GM12801 (cell line): ENCODE results near the gene CHST9.

ENCODE experiments used
- TF ChIP-seq, protein P1 (sequence below): IDR thresholded peaks from one replicate; pipeline ENCODE4 v1.5.1; 2011; ENCODE audit warnings: control low read depth; ENCODE audit not compliant: insufficient read length; ENCODE audit errors: extremely low read depth

The CHST9 gene

DNA sequence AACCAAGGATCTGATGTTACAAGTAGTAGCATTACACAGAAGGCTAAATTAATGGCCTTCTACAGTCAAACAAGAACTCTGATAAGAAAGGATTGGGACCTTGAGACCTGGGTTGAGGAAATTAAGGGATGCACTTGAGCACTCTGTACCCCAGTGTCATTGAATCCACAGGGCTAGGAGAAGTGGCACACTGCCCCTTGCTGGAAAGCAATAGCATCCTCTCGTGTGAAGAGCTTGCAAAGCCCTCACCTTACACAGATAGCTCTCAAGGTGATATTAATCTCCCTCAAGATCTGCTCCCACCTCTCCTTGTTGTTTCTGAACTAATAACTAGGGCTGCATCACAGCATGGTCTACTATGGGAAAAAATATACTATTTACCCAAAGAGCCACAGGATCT, 26.5 kb upstream of the CHST9 start:
- TF ChIP-seq, protein P1, sequence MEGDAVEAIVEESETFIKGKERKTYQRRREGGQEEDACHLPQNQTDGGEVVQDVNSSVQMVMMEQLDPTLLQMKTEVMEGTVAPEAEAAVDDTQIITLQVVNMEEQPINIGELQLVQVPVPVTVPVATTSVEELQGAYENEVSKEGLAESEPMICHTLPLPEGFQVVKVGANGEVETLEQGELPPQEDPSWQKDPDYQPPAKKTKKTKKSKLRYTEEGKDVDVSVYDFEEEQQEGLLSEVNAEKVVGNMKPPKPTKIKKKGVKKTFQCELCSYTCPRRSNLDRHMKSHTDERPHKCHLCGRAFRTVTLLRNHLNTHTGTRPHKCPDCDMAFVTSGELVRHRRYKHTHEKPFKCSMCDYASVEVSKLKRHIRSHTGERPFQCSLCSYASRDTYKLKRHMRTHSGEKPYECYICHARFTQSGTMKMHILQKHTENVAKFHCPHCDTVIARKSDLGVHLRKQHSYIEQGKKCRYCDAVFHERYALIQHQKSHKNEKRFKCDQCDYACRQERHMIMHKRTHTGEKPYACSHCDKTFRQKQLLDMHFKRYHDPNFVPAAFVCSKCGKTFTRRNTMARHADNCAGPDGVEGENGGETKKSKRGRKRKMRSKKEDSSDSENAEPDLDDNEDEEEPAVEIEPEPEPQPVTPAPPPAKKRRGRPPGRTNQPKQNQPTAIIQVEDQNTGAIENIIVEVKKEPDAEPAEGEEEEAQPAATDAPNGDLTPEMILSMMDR = no peak

DNA sequence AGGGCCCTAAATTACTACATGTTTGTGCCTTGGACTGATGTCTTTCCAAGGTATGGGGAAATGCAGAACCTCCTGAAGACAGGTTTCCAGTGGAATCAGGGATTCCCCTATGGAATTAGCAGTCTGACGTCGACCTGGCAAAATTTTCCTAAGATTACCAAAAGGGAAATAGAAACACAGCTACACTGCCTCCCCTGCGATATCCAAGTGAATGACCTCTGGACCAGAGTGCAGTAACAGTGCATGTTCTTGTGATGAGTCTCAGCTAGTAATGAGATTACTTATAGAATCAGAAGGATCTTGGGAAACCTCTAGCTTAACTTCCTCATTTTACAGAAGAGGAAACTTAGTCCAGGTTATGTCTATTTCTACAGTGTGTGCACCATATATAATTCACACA, 21.3 kb upstream of the CHST9 start:
- TF ChIP-seq, protein P1 = no peak

DNA sequence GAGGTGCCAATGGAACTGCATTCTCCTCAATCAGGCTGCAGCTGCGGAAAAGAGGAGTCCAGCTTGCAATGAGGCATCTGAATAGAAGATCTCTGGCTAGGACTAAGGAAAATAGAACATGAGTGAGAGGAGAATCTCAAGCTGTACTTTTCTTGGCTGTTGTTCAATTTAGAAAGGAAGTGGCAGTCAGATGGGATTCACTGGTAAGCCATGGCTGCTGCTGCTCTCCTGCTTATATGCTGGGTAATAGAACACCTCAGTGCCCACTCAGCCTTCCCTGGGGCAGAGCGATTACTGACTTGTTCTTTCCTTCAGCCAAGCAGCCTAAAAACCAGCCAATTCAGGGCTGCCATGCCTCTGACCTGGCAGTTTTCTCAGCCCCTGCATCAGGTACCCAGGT, 17.6 kb upstream of the CHST9 start:
- TF ChIP-seq, protein P1 = no peak

DNA sequence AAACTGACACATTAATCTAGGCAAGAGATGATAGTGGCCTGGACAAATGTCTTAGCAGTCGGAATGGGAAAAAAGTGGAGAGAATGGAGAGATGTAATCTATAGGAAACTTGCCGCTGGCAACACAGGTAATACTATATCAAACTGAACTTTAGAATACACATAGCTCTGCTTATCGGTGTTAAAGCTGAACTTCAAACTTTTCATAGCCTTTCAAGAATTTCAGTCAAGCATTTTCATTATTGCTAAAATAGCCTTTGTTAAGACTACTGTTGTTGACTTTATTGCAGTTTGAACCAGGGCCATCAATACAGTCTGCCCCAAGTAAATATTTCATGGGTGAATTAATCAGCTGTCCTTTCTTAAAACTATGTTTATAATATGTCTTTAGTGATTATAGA, 12.9 kb upstream of the CHST9 start:
- TF ChIP-seq, protein P1 = no peak

DNA sequence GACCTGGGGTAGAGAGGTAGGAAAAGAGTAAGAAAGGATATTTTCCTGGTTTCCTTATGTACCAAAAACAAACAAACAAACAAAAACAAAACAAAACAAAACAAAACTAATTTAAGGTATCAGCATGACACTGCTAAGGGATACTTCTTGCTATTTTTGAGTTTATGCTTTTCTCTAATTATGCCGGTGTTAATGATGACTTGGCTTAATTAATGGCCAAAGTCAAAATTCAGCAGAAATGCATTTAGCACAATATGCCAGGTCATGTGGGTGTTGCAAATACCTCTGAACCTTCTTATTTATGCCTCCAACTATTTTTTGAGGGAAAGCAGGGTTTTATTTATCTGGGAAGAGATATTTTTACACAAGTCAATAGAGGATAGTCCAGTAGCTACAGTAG, 3.2 kb upstream of the CHST9 start:
- TF ChIP-seq, protein P1 = no peak

DNA sequence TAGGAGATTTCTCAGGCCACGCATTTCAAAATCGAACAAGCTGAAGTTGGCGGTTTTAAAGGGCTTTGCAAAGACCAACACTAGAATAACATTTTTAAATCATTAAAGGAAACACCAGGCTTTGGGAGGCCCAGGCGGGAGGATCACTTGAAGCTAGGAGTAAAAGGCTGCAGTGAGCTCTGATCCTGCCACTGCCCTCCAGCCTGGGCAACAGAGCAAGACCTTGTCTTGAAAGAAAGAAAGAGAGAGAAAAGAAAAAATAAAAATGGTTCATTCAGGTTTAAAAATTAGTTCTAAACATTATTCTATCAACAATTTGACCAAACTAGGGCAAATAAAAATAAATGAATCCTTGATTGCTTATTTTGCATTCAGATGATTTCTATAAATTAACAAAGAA, 789 bp upstream of the CHST9 start:
- TF ChIP-seq, protein P1 = no peak

DNA sequence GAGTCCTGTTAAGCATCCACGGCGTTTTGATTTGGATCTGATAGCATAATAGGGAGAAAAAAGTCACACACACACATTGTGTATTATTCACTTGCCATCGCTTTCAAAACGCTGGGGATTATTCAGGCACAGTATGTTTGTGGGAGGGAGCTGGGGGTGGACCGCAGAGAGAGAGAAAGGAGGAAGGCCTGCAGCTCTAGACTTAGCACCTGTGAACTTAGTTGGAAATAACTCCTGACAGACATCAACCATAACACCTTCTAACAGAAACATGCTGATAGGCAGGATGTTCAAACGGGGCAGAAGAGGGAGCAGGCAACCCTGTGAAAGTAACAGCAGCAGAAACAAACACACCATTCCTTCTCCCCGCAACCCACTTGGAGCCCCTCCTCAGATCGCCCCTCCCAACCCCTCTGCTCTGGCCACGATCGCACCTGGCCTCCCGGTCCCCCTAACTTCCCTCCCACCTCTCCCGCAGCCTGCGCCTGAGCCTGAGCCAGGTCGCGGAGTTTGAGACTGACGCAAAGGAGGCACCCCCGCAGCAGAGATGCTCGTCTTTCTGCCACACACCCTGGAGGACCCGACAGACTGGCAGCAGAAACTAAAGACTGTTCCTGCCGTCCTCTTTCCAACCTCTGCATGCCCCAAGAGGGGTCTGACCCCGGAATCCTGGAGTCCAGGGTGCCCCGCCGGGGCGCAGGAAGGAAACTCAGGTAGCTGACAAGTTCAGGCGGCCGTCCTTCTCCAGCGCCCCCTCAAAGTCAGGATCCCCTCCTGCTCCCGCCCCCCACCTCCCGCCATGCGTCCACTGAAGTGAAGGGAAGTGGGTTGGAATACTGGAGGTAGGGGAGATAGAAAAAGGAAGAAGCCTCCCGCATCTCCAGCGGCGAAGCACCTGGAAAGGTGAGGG, 738 bp downstream of the CHST9 start:
- TF ChIP-seq, protein P1 = no peak
